GM13976 (cell line): ENCODE measurements around the gene RB1.

Experiments used
- DNase-seq: peaks from one replicate; pipeline ENCODE4 v3.0.0; 2012; ENCODE audit warnings: low spot score
- CTCF ChIP-seq: IDR thresholded peaks from 2 replicates; pipeline ENCODE4 v1.5.1; 2012; ENCODE audit warnings: borderline replicate concordance, mild to moderate bottlenecking; ENCODE audit not compliant: insufficient read depth; ENCODE audit errors: extremely low read depth, missing control alignments, control extremely low read depth
- in situ Hi-C: fragments of 300-500 bp; cut with MboI; formaldehyde crosslinking; loops from one replicate; pipeline ENCODE4 v1.12.0; 2022; ENCODE audit warnings: low sequenced_read_pairs, mixed read lengths, inconsistent platforms; ENCODE audit not compliant: unreplicated experiment

Gene RB1

GRCh38 chr13:48377857-48378256 lies 74.3 kb downstream of the RB1 start:
- in situ Hi-C loops: no loop called here
- DNase-seq: no peak
- TF ChIP-seq CTCF: no peak

GRCh38 chr13:48380581-48380980 lies 77.0 kb downstream of the RB1 start:
- TF ChIP-seq CTCF: no peak
- no peak for DNase-seq
- in situ Hi-C loops: no loop called here

- no peak for TF ChIP-seq CTCF
- no peak for DNase-seq
- in situ Hi-C loops: no loop called here
Observed at GRCh38 chr13:48383384-48383783, 79.8 kb downstream of the RB1 start.

GRCh38 chr13:48386816-48387215 lies 83.3 kb downstream of the RB1 start:
- in situ Hi-C loops: no loop called here
- no peak for DNase-seq
- TF ChIP-seq CTCF: no peak

GRCh38 chr13:48391257-48391656 lies 87.7 kb downstream of the RB1 start:
- no peak for DNase-seq
- in situ Hi-C loops: loop anchor here (10.0 kb wide), 1 partner anchor 194 kb away; no protein-coding TSS in a partner anchor
- no peak for TF ChIP-seq CTCF

- no peak for TF ChIP-seq CTCF
- in situ Hi-C loops: loop anchor here (10.0 kb wide), 1 partner anchor 192 kb away; no protein-coding TSS in a partner anchor
- no peak for DNase-seq
Observed at GRCh38 chr13:48393030-48393697, 89.6 kb downstream of the RB1 start.
